GM18909 (cell line): Measurements from ENCODE around the gene FNDC5.

ENCODE experiments used
- ATAC-seq: cut with Tn5 transposase; IDR thresholded peaks from one replicate; pipeline ENCODE4 v1.9.1; 2021; ENCODE audit warnings: mild to moderate bottlenecking; ENCODE audit not compliant: unreplicated experiment, poor library complexity

FNDC5 gene

GRCh38 chr1:32825181-32825580 is 45.5 kb downstream of the FNDC5 start:
- ATAC-seq, result no peak

GRCh38 chr1:32818804-32819541 is 51.7 kb downstream of the FNDC5 start:
- ATAC-seq, result peak; percentile 33

DNA sequence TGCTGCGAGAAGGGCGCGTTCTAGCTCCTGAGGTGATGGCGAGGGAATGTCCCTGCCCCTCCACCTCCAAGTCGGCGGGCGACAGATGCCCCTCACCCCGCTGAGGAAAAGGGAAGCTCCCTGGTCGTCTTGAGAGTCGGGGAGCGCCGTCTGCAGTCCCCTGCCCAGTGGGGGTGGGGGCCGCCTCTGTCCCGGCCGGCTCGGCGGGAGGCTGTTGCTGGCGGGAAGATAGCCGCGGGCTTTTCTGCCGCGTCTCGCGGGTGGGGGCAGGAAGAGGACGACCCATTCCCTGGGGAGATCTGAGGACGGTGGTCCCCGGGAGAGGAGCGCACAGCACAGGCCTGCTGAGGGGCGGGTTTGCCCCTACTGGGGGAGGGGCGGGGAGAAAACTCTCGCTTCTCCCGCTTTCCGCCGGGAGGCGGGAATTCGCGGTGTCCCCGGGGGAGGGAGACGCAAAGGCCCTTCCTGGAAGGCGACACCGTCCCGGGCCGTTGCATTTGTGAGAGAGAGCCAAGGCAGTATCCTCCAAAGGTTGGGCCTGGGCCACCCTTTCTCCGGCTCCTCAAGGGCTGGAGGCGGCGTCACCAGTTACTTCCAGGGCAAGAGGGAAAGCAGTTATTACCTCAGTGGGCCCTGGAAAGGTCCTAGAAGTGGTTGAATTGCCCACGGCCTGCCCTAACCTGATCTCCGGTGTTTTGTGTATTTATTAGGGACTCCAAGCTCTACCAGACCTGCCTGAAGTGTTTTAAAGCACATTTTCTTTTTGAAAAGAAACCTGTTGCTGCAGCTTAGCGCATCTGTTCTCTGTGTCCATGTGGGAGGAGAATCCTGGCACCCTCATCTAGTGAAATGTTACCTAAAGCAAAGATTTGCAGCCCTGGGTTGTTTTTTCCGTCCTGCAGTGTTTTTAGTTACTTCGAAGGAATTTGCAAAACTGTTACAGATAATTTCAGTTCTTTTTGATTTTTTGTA is 52.6 kb downstream of the FNDC5 start:
- ATAC-seq, result peak; percentile 3

- ATAC-seq, result peak; percentile 86
Observed at GRCh38 chr1:32817159-32817814, 53.4 kb downstream of the FNDC5 start, which contains the start of the genes S100PBP and YARS1. TSS of gene S100PBP (plus strand) at chr1:32817653. CDS start at chr1:32826100, 8,447 bp downstream. TSS of gene YARS1 (minus strand) at chr1:32817358. CDS start at chr1:32817244, 114 bp downstream.

- peak; percentile 19 for ATAC-seq
Observed at GRCh38 chr1:32816676-32817158, 54.0 kb downstream of the FNDC5 start.

- ATAC-seq, result no peak
Observed at GRCh38 chr1:32813941-32814739, 56.6 kb downstream of the FNDC5 start.
